Activated CD8-positive, alpha-beta memory T cell treated with anti-CD3 and anti-CD28 coated beads, Interleukin-2, amount 50 U/mL, for 48 hours (primary cell): ENCODE measurements around the gene FKBP9.
"Not testable (repeated sequence)": the region's sequence is repeated elsewhere in the genome, so short reads cannot be mapped to it uniquely, and the experiment has no call there.

Experiments used
- DNase-seq: peaks from one replicate; pipeline ENCODE4 v3.0.0-alpha.2; 2020

The FKBP9 gene

GRCh38 chr7:32958046-32959025 is 1.1 kb downstream of the FKBP9 start:
- no peak for DNase-seq

GRCh38 chr7:32963880-32964301 is 6.7 kb downstream of the FKBP9 start:
- DNase-seq, result not testable (repeated sequence)

- not testable (repeated sequence) for DNase-seq
These were observed 7.4 kb downstream of the FKBP9 start for GRCh38 chr7:32964461-32965159.

GRCh38 chr7:32966489-32967267 is 9.4 kb downstream of the FKBP9 start:
- DNase-seq, result not testable (repeated sequence)

- not testable (repeated sequence) for DNase-seq
These were observed 10.0 kb downstream of the FKBP9 start for GRCh38 chr7:32967268-32967582.

- DNase-seq, result not testable (repeated sequence)
These were observed 14.7 kb downstream of the FKBP9 start for GRCh38 chr7:32971967-32972366.

GRCh38 chr7:32977159-32977558 is 19.9 kb downstream of the FKBP9 start:
- not testable (repeated sequence) for DNase-seq

- not testable (repeated sequence) for DNase-seq
These were observed 22.0 kb downstream of the FKBP9 start for GRCh38 chr7:32979246-32979645.

- DNase-seq, result not testable (repeated sequence)
These were observed 22.7 kb downstream of the FKBP9 start for GRCh38 chr7:32979902-32980301.

GRCh38 chr7:32988148-32988547 is 30.9 kb downstream of the FKBP9 start:
- DNase-seq, result not testable (repeated sequence)

- not testable (repeated sequence) for DNase-seq
These were observed 33.9 kb downstream of the FKBP9 start for GRCh38 chr7:32991068-32991585.

GRCh38 chr7:32991975-32992700 is 34.9 kb downstream of the FKBP9 start:
- DNase-seq, result not testable (repeated sequence)

- DNase-seq, result not testable (repeated sequence)
These were observed 35.5 kb downstream of the FKBP9 start for GRCh38 chr7:32992750-32993149.

- not testable (repeated sequence) for DNase-seq
These were observed 40.7 kb downstream of the FKBP9 start for GRCh38 chr7:32997956-32998355.

GRCh38 chr7:32998361-32999171 is 41.3 kb downstream of the FKBP9 start:
- DNase-seq, result not testable (repeated sequence)

GRCh38 chr7:32999380-32999779 is 42.1 kb downstream of the FKBP9 start:
- DNase-seq, result not testable (repeated sequence)

GRCh38 chr7:33003111-33003510 is 45.9 kb downstream of the FKBP9 start:
- not testable (repeated sequence) for DNase-seq

- not testable (repeated sequence) for DNase-seq
These were observed 46.9 kb downstream of the FKBP9 start for GRCh38 chr7:33004104-33004616.

GRCh38 chr7:33005193-33005592 is 48.0 kb downstream of the FKBP9 start:
- DNase-seq, result not testable (repeated sequence)

- DNase-seq, result not testable (repeated sequence)
These were observed 48.5 kb downstream of the FKBP9 start for GRCh38 chr7:33005690-33006089.

GRCh38 chr7:33009734-33010133 is 52.5 kb downstream of the FKBP9 start:
- DNase-seq, result no peak
